GM23338 (cell line): ENCODE measurements around the gene PGAM5. TPM values are rescaled to one million over a fixed set of nuclear protein-coding genes. Genes with fewer than 3 reads are reported as not detected.

Source experiments
- ATAC-seq: fragments of 200-7000 bp; cut with Tn5 transposase; 3 replicates; pipeline ENCODE4 v1.9.1; 2020
- DNase-seq: peaks from one replicate; pipeline ENCODE4 v3.0.0-alpha.2; 2015; ENCODE audit warnings: low spot score
- H2AFZ ChIP-seq: fragments of 200-600 bp; sonication (generic); 2 replicates; pipeline ENCODE4 v1.8.0; 2016; ENCODE audit warnings: antibody characterized with exemption, mild to moderate bottlenecking, moderate library complexity
- H3F3A ChIP-seq: fragments of 200-600 bp; sonication (generic); replicated peaks from 2 replicates; pipeline ENCODE4 v1.8.0; 2017; ENCODE audit warnings: antibody characterized with exemption, mixed run types, low read depth
- H3K27ac ChIP-seq: fragments of 200-600 bp; sonication (generic); 2 replicates; pipeline ENCODE4 v1.6.1; 2016; ENCODE audit warnings: low read depth
- H3K27me3 ChIP-seq: fragments of 200-600 bp; sonication (generic); 2 replicates; pipeline ENCODE4 v1.8.0; 2016; ENCODE audit warnings: mild to moderate bottlenecking, mixed run types, moderate library complexity; ENCODE audit not compliant: insufficient read depth
- H3K36me3 ChIP-seq: fragments of 200-600 bp; sonication (generic); 2 replicates; pipeline ENCODE4 v1.8.0; 2016; ENCODE audit warnings: mild to moderate bottlenecking; ENCODE audit not compliant: insufficient read depth
- H3K4me1 ChIP-seq: fragments of 200-600 bp; sonication (generic); 2 replicates; pipeline ENCODE4 v1.8.0; 2016; ENCODE audit warnings: mild to moderate bottlenecking, moderate library complexity; ENCODE audit not compliant: insufficient read depth
- H3K4me2 ChIP-seq: fragments of 200-600 bp; sonication (generic); 2 replicates; pipeline ENCODE4 v1.7.1; 2017; ENCODE audit warnings: mixed run types
- H3K4me3 ChIP-seq: fragments of 200-600 bp; sonication (generic); 2 replicates; pipeline ENCODE4 v1.6.1; 2016; ENCODE audit warnings: mixed run types
- H3K79me2 ChIP-seq: fragments of 200-600 bp; sonication (generic); replicated peaks from 2 replicates; pipeline ENCODE4 v1.8.0; 2017; ENCODE audit warnings: mild to moderate bottlenecking; ENCODE audit not compliant: insufficient read depth
- H3K9me2 ChIP-seq: fragments of 200-600 bp; sonication (generic); 2 replicates; pipeline ENCODE4 v1.8.0; 2017; ENCODE audit not compliant: insufficient read depth
- H4K20me1 ChIP-seq: fragments of 200-600 bp; sonication (generic); replicated peaks from 2 replicates; pipeline ENCODE4 v1.8.0; 2017; ENCODE audit warnings: mild to moderate bottlenecking; ENCODE audit not compliant: insufficient read depth
- H3K27ac Mint-ChIP-seq: 2 replicates; pipeline ENCODE4 v1.8.0; 2020; ENCODE audit warnings: inconsistent platforms, mild to moderate bottlenecking, moderate library complexity, mixed read lengths
- H3K27me3 Mint-ChIP-seq: 3 replicates; pipeline ENCODE4 v1.8.0; 2022; ENCODE audit warnings: low read depth, mild to moderate bottlenecking, moderate library complexity, mixed read lengths, inconsistent platforms; ENCODE audit not compliant: insufficient read depth, poor library complexity
- H3K36me3 Mint-ChIP-seq: 3 replicates; pipeline ENCODE4 v1.8.0; 2021; ENCODE audit warnings: low read depth, mild to moderate bottlenecking, inconsistent platforms, moderate library complexity, mixed read lengths
- H3K4me1 Mint-ChIP-seq: 3 replicates; pipeline ENCODE4 v1.8.0; 2020; ENCODE audit warnings: mild to moderate bottlenecking, inconsistent platforms, mixed read lengths
- H3K4me3 Mint-ChIP-seq: 3 replicates; pipeline ENCODE4 v1.8.0; 2021; ENCODE audit warnings: moderate library complexity, mild to moderate bottlenecking, inconsistent platforms, mixed read lengths
- H3K9me3 Mint-ChIP-seq: 3 replicates; pipeline ENCODE4 v1.8.0; 2020; ENCODE audit warnings: moderate library complexity, mild to moderate bottlenecking, inconsistent platforms, mixed read lengths
- CTCF ChIP-seq, 2 experiments: fragments of 200-600 bp in 1 of 2; sonication (generic) in 1 of 2; conservative IDR thresholded peaks; 2 replicates each; pipeline versions ENCODE4 v1.5.1 to v1.6.1; 2016 to 2017; ENCODE audit warnings: antibody characterized with exemption in 2 of 2, low read depth in 2 of 2, mild to moderate bottlenecking in 2 of 2, moderate library complexity in 1 of 2
- ETS1 ChIP-seq: IDR thresholded peaks from 2 replicates; pipeline ENCODE4 v1.6.1; 2016; ENCODE audit warnings: antibody characterized with exemption
- EZH2 ChIP-seq: fragments of 200-600 bp; sonication (generic); IDR thresholded peaks from one replicate; pipeline ENCODE4 v1.8.0; 2017; ENCODE audit warnings: antibody characterized with exemption, mild to moderate bottlenecking, low read depth; ENCODE audit not compliant: unreplicated experiment
- EZH2phosphoT487 ChIP-seq: fragments of 200-600 bp; sonication (generic); IDR thresholded peaks from one replicate; pipeline ENCODE4 v1.8.1; 2018; ENCODE audit warnings: antibody characterized with exemption; ENCODE audit not compliant: unreplicated experiment
- JUNB ChIP-seq: IDR thresholded peaks from one replicate; pipeline ENCODE4 v1.6.1; 2016; ENCODE audit warnings: antibody characterized with exemption; ENCODE audit not compliant: unreplicated experiment
- NANOG ChIP-seq: IDR thresholded peaks from 2 replicates; pipeline ENCODE4 v1.6.1; 2016; ENCODE audit warnings: antibody characterized with exemption, borderline replicate concordance
- REST ChIP-seq: IDR thresholded peaks from one replicate; pipeline ENCODE4 v1.6.1; 2018; ENCODE audit warnings: antibody characterized with exemption; ENCODE audit not compliant: unreplicated experiment
- ZNF114 ChIP-seq: fragments of 250-450 bp; sonication (Bioruptor Pico); IDR thresholded peaks from 2 replicates; pipeline ENCODE4 v1.5.0; 2020; ENCODE audit warnings: mild to moderate bottlenecking, moderate library complexity
- ZNF331 ChIP-seq: fragments of 250-450 bp; sonication (Bioruptor Pico); IDR thresholded peaks from 2 replicates; pipeline ENCODE4 v1.5.0; 2020; ENCODE audit warnings: low read depth, mild to moderate bottlenecking, moderate library complexity
- polyA plus RNA-seq: library from polyadenylated mRNA; unstranded; fragments of >200 nt; fragmentation: Nextera tagmentation; extraction: Ambion mirVana; gene quantifications from 2 replicates; pipeline ENCODE4 v1.2.1, GENCODE V29; 2016
- total RNA-seq: library from RNA; depleted of rRNA; stranded (reverse); fragments of >200 nt; shearing (Covaris generic); gene quantifications from 2 replicates; pipeline ENCODE4 v1.2.3, GENCODE V29; 2014

PGAM5 gene
- total and polyA plus RNA-seq, 2 experiments from 2014 or later, result 31.1 to 108 TPM

- peaks cover 17% of the 10 kb centered on the region for H3K27me3 Mint-ChIP-seq
- TF ChIP-seq EZH2phosphoT487 (no peak), EZH2 (no peak), JUNB (no peak), ETS1 (no peak), NANOG (no peak), CTCF (conservative IDR thresholded peaks at IDR 0.05; ENCODE audit: low read depth in 2 of 2) (no peak), REST (no peak), ZNF114 (CRISPR knock-in tag) (no peak), ZNF331 (CRISPR knock-in tag) (no peak)
- Histone ChIP-seq H3K36me3 (no peaks in the 10 kb centered on the region), H3K27ac (no peak overlapping the region), H2AFZ (no peak overlapping the region), H3K79me2 (peaks cover 20% of the 10 kb centered on the region), H3F3A (peaks cover 25% of the 10 kb centered on the region), H3K4me3 (no peak overlapping the region), H3K4me2 (no peak overlapping the region), H3K9me2 (no peaks in the 10 kb centered on the region), H3K27me3 (no peaks in the 10 kb centered on the region), H4K20me1 (peaks cover 11% of the 10 kb centered on the region), H3K4me1 (peaks cover 4% of the 10 kb centered on the region; the same call in 1 of the 2 replicates)
- no peak overlapping the region for H3K4me3 Mint-ChIP-seq
- ATAC-seq (no peak), DNase-seq (no peak)
- no peaks in the 10 kb centered on the region; the same call in 2 of the 3 replicates for H3K9me3 Mint-ChIP-seq
- no peak overlapping the region for H3K27ac Mint-ChIP-seq
- peaks cover 4% of the 10 kb centered on the region for H3K36me3 Mint-ChIP-seq
- H3K4me1 Mint-ChIP-seq, result peaks cover 12% of the 10 kb centered on the region
These were observed 54.7 kb downstream of the PGAM5 start for GRCh38 chr12:132765361-132765760.
